Measurements from ENCODE around the gene SLC24A3. TPM values are rescaled to one million over a fixed set of nuclear protein-coding genes. Genes with fewer than 3 reads are reported as not detected.

SLC24A3 gene
- total RNA-seq, 1 donor from 2014 or later, result 14.0 TPM

DNA sequence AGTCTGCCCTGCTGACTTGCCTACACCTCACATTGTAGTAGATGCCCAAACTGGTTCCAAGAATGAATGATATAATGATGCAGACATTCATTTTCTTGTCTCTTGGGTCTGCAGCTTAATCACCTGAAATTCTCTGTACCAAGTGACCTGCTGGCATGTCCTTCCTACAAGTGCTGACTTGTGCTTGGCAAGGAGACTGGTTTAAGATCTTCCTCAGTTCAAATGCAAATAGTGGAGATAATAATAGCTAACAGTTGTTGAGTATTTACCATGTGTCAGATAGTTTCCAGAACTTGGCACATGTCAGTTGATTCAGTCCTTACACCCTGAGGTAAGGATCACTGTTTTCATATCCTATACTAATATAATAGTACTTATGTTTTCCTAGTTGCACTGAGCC lies 223.4 kb downstream of the SLC24A3 start:
- no peak for TF ChIP-seq CTCF (conservative IDR thresholded peaks at IDR 0.05)
- no peak overlapping the region for H3K27ac Mint-ChIP-seq

GRCh38 chr20:19438488-19438887 lies 226.0 kb downstream of the SLC24A3 start:
- DNase-seq (ENCODE audit: extremely low spot score, unreplicated experiment), result no peak
- TF ChIP-seq CTCF (conservative IDR thresholded peaks at IDR 0.05), result no peak

More for the DNA sequence above, 223.4 kb downstream of the SLC24A3 start:
- Mint-ChIP-seq H3K9me3 (no peaks in the 10 kb centered on the region), H3K4me1 (ENCODE audit: unreplicated experiment) (peaks cover 30% of the 10 kb centered on the region), H3K36me3 (peaks cover 3% of the 10 kb centered on the region), H3K27me3 (no peaks in the 10 kb centered on the region), H3K4me3 (no peak overlapping the region)
- no peak for DNase-seq (ENCODE audit: extremely low spot score, unreplicated experiment)

DNA sequence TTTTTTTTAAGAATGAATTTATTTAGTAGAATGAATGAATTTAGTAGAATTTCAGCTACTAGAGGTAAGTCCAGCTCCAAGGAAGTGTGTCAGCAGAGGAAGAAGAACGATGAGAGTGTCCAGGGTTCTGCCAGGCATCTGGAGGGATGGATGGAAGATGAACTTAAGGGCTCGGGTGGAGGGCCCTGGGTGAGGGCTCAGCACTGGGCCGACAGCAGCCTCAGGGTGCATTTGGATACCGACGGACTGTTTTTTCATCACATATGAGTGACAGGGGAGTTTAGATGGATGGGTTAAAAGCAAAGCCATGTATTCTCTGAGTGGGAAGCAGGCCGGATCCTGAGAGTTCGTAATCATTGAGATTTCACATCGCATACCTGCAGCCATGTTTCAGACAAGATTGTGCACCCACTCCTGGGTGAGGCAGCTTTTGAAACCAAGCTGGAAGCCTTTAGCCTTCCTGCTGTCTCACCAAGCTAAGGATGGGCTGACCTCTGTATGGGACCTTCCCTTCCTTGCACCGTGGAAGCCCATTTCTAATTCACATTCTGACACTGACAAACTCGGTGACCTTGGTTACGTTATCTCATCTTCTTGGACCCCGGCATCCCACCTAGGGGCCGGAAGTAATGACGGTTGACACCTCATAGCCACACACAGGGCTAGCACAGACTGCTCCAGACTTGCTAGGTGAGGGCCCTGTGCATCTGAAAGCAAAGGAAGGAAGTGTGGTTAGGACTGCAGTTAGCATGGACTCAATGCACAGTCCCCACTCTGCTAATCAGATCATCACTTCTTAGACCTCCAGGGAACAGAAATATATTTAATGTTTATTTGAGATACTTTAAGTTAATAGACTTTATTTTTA lies 228.5 kb downstream of the SLC24A3 start:
- Mint-ChIP-seq H3K4me3 (no peak overlapping the region), H3K27me3 (no peaks in the 10 kb centered on the region), H3K9me3 (peaks cover 5% of the 10 kb centered on the region), H3K36me3 (peaks cover 3% of the 10 kb centered on the region), H3K27ac (no peak overlapping the region), H3K4me1 (ENCODE audit: unreplicated experiment) (peaks cover 4% of the 10 kb centered on the region)
- no peak for DNase-seq (ENCODE audit: extremely low spot score, unreplicated experiment)
- no peak for TF ChIP-seq CTCF (conservative IDR thresholded peaks at IDR 0.05)

More at GRCh38 chr20:19438488-19438887, 226.0 kb downstream of the SLC24A3 start:
- no peaks in the 10 kb centered on the region for H3K27me3 Mint-ChIP-seq
- no peak overlapping the region for H3K4me3 Mint-ChIP-seq
- peaks cover 5% of the 10 kb centered on the region for H3K9me3 Mint-ChIP-seq
- H3K36me3 Mint-ChIP-seq, result peaks cover 3% of the 10 kb centered on the region
- H3K4me1 Mint-ChIP-seq (ENCODE audit: unreplicated experiment), result peaks cover 15% of the 10 kb centered on the region
- no peak overlapping the region for H3K27ac Mint-ChIP-seq

GRCh38 chr20:19446246-19446645 lies 233.8 kb downstream of the SLC24A3 start:
- Mint-ChIP-seq H3K4me1 (ENCODE audit: unreplicated experiment) (peaks cover 6% of the 10 kb centered on the region), H3K27me3 (no peaks in the 10 kb centered on the region), H3K27ac (no peak overlapping the region), H3K9me3 (peaks cover 5% of the 10 kb centered on the region), H3K4me3 (no peak overlapping the region), H3K36me3 (peaks cover 3% of the 10 kb centered on the region)
- TF ChIP-seq CTCF (conservative IDR thresholded peaks at IDR 0.05), result no peak
- DNase-seq (ENCODE audit: extremely low spot score, unreplicated experiment), result no peak

GRCh38 chr20:19448632-19449031 lies 236.2 kb downstream of the SLC24A3 start:
- TF ChIP-seq CTCF (conservative IDR thresholded peaks at IDR 0.05), result no peak
- Mint-ChIP-seq H3K27ac (no peak overlapping the region), H3K27me3 (no peaks in the 10 kb centered on the region), H3K4me1 (ENCODE audit: unreplicated experiment) (peaks cover 21% of the 10 kb centered on the region), H3K36me3 (peaks cover 3% of the 10 kb centered on the region), H3K9me3 (no peaks in the 10 kb centered on the region), H3K4me3 (no peak overlapping the region)
- no peak for DNase-seq (ENCODE audit: extremely low spot score, unreplicated experiment)

Measured in type B pancreatic cell (in vitro differentiated cells).